Measurements from ENCODE around the gene EPO.

EPO gene

GRCh38 chr7:100763556-100764140 lies 43.4 kb downstream of the EPO start:
- TF ChIP-seq ISL1 (CRISPR knock-in tag; IDR thresholded peaks at IDR 0.05) (no peak), CREB5 (CRISPR knock-in tag; IDR thresholded peaks at IDR 0.05; ENCODE audit: low read depth) (no peak), CSRNP3 (CRISPR knock-in tag; IDR thresholded peaks at IDR 0.05) (no peak), ZNF70 (CRISPR knock-in tag; IDR thresholded peaks at IDR 0.05) (no peak), TCF4 (CRISPR knock-in tag; IDR thresholded peaks at IDR 0.05; ENCODE audit: borderline replicate concordance) (no peak), BACH2 (CRISPR knock-in tag; IDR thresholded peaks at IDR 0.05; ENCODE audit: borderline replicate concordance) (no peak), PPARA (CRISPR knock-in tag; IDR thresholded peaks at IDR 0.05; ENCODE audit: borderline replicate concordance) (no peak), ZFP3 (CRISPR knock-in tag; IDR thresholded peaks at IDR 0.05) (no peak), OSR1 (CRISPR knock-in tag; IDR thresholded peaks at IDR 0.05) (no peak), ZC3H10 (CRISPR knock-in tag; IDR thresholded peaks at IDR 0.05) (no peak), CSDC2 (CRISPR knock-in tag; IDR thresholded peaks at IDR 0.05) (no peak), POU6F1 (CRISPR knock-in tag; IDR thresholded peaks at IDR 0.05; ENCODE audit: borderline replicate concordance, low read depth) (no peak), PATZ1 (CRISPR knock-in tag; IDR thresholded peaks at IDR 0.05; ENCODE audit: borderline replicate concordance) (no peak), ZFP30 (CRISPR knock-in tag; IDR thresholded peaks at IDR 0.05) (no peak), ESRRG (CRISPR knock-in tag; IDR thresholded peaks at IDR 0.05) (no peak)

GRCh38 chr7:100764841-100765240 lies 44.6 kb downstream of the EPO start:
- no peak; the same call in 1 of the 3 replicates for ATAC-seq
- no peak for TF ChIP-seq PATZ1 (CRISPR knock-in tag; IDR thresholded peaks at IDR 0.05; ENCODE audit: borderline replicate concordance)
- no peak for TF ChIP-seq CREB5 (CRISPR knock-in tag; IDR thresholded peaks at IDR 0.05; ENCODE audit: low read depth)
- no peak for TF ChIP-seq CSDC2 (CRISPR knock-in tag; IDR thresholded peaks at IDR 0.05)

More at GRCh38 chr7:100763556-100764140, 43.4 kb downstream of the EPO start:
- no peak for ATAC-seq

- ATAC-seq = no peak; the same call in 2 of the 3 replicates
- TF ChIP-seq SNAI2 (CRISPR knock-in tag; IDR thresholded peaks at IDR 0.05) (no peak), TCF4 (CRISPR knock-in tag; IDR thresholded peaks at IDR 0.05; ENCODE audit: borderline replicate concordance) (no peak), OSR1 (CRISPR knock-in tag; IDR thresholded peaks at IDR 0.05) (no peak), POU6F1 (CRISPR knock-in tag; IDR thresholded peaks at IDR 0.05; ENCODE audit: borderline replicate concordance, low read depth) (no peak), ZNF8 (CRISPR knock-in tag; IDR thresholded peaks at IDR 0.05) (no peak), ZFP30 (CRISPR knock-in tag; IDR thresholded peaks at IDR 0.05) (no peak), TSHZ2 (CRISPR knock-in tag; IDR thresholded peaks at IDR 0.05) (no peak), PATZ1 (CRISPR knock-in tag; IDR thresholded peaks at IDR 0.05; ENCODE audit: borderline replicate concordance) (no peak), CREB5 (CRISPR knock-in tag; IDR thresholded peaks at IDR 0.05; ENCODE audit: low read depth) (no peak)
These were observed 45.0 kb downstream of the EPO start for GRCh38 chr7:100765250-100765649.

Measured in SK-N-SH treated with all-trans-retinoic acid at 6 μM for 48 hours (cell line).